ENCODE data around the gene FGF6. TPM values are rescaled to one million over a fixed set of nuclear protein-coding genes. Genes with fewer than 3 reads are reported as not detected.
"Not testable (repeated sequence)": the region's sequence is repeated elsewhere in the genome, so short reads cannot be mapped to it uniquely, and the experiment has no call there.

FGF6 gene
- total RNA-seq, 6 donors from 2014 or later, result not detected

GRCh38 chr12:4407136-4407535 lies 38.5 kb downstream of the FGF6 start:
- Histone ChIP-seq H3K27ac (no peak overlapping the region), H3K36me3 (no peaks in the 10 kb centered on the region), H3K4me3 (no peak overlapping the region), H3K9me3 (no peaks in the 10 kb centered on the region), H3K4me1 (no peaks in the 10 kb centered on the region), H3K27me3 (no peaks in the 10 kb centered on the region)
- DNase-seq (no peak), ATAC-seq (ENCODE audit: low FRiP score in 2 of 2) (no peak)
- 85 to 94% methylated on average over 3 of the region's 3 CpGs for WGBS, 2 donors
- no peak for TF ChIP-seq CTCF (IDR thresholded peaks at IDR 0.05)
- no peak for TF ChIP-seq EP300 (IDR thresholded peaks at IDR 0.05)
- TF ChIP-seq POLR2AphosphoS5 (IDR thresholded peaks at IDR 0.05), result no peak
- TF ChIP-seq POLR2A (IDR thresholded peaks at IDR 0.05), result no peak

GRCh38 chr12:4404877-4405637 lies 40.6 kb downstream of the FGF6 start:
- not testable (repeated sequence) for H3K27ac ChIP-seq; H3K27me3 ChIP-seq; H3K4me3 ChIP-seq; H3K9me3 ChIP-seq; ATAC-seq (ENCODE audit: low FRiP score in 2 of 2); H3K4me1 ChIP-seq; DNase-seq; H3K36me3 ChIP-seq
- 93% methylated on average over 8 of the region's 8 CpGs for WGBS, 2 donors

GRCh38 chr12:4402996-4403395 lies 42.6 kb downstream of the FGF6 start:
- Histone ChIP-seq H3K9me3 (no peaks in the 10 kb centered on the region), H3K36me3 (no peaks in the 10 kb centered on the region), H3K27ac (no peak overlapping the region), H3K27me3 (no peaks in the 10 kb centered on the region), H3K4me1 (no peaks in the 10 kb centered on the region), H3K4me3 (no peak overlapping the region)
- ATAC-seq (ENCODE audit: low FRiP score in 2 of 2), result no peak
- DNase-seq, result no peak
- WGBS, 2 donors, result 85 to 88% methylated on average over 4 of the region's 4 CpGs
- TF ChIP-seq CTCF (IDR thresholded peaks at IDR 0.05) (no peak), POLR2AphosphoS5 (IDR thresholded peaks at IDR 0.05) (no peak), EP300 (IDR thresholded peaks at IDR 0.05) (no peak), POLR2A (IDR thresholded peaks at IDR 0.05) (no peak)

GRCh38 chr12:4401117-4401516 lies 44.5 kb downstream of the FGF6 start:
- no peak for DNase-seq
- ATAC-seq (ENCODE audit: low FRiP score in 2 of 2), result no peak
- no peak overlapping the region for H3K4me3 ChIP-seq
- 82 to 87% methylated on average over 3 of the region's 3 CpGs for WGBS, 2 donors
- H3K27ac ChIP-seq, result no peak overlapping the region
- no peak for TF ChIP-seq POLR2AphosphoS5 (IDR thresholded peaks at IDR 0.05)
- no peak for TF ChIP-seq CTCF (IDR thresholded peaks at IDR 0.05)
- TF ChIP-seq POLR2A (IDR thresholded peaks at IDR 0.05), result no peak
- TF ChIP-seq EP300 (IDR thresholded peaks at IDR 0.05), result no peak
- no peaks in the 10 kb centered on the region for H3K27me3 ChIP-seq
- H3K9me3 ChIP-seq, result no peaks in the 10 kb centered on the region
- H3K36me3 ChIP-seq, result no peaks in the 10 kb centered on the region
- no peaks in the 10 kb centered on the region for H3K4me1 ChIP-seq

- Histone ChIP-seq H3K4me3 (no peak overlapping the region), H3K27ac (no peak overlapping the region), H3K4me1 (no peaks in the 10 kb centered on the region), H3K27me3 (no peaks in the 10 kb centered on the region), H3K36me3 (no peaks in the 10 kb centered on the region), H3K9me3 (no peaks in the 10 kb centered on the region)
- TF ChIP-seq POLR2AphosphoS5 (IDR thresholded peaks at IDR 0.05) (no peak), CTCF (IDR thresholded peaks at IDR 0.05) (no peak), EP300 (IDR thresholded peaks at IDR 0.05) (no peak), POLR2A (IDR thresholded peaks at IDR 0.05) (no peak)
- ATAC-seq (ENCODE audit: low FRiP score in 2 of 2) (no peak), DNase-seq (no peak)
- 65 to 75% methylated on average over 2 of the region's 2 CpGs for WGBS, 2 donors
Observed at GRCh38 chr12:4395818-4396217, 49.8 kb downstream of the FGF6 start.
